OCI-LY3 (cell line): ENCODE results near the gene LNPEP.

Source experiments
- H2AFZ ChIP-seq: fragments of 200-600, 300-600 bp; shearing (Covaris generic); 2 replicates; pipeline ENCODE4 v1.6.0; 2014; ENCODE audit warnings: antibody characterized with exemption, low read depth, low read length
- H3K27ac ChIP-seq: fragments of 200-600, 300-600 bp; sonication (generic); 2 replicates; pipeline ENCODE4 v1.5.1; 2014; ENCODE audit warnings: mild to moderate bottlenecking, low read length, moderate library complexity, mixed read lengths
- H3K27me3 ChIP-seq: fragments of 200-600, 300-600 bp; sonication (generic); 2 replicates; pipeline ENCODE4 v1.6.1; 2014; ENCODE audit warnings: low read depth, low read length, mixed read lengths
- H3K36me3 ChIP-seq: fragments of 200-600, 300-600 bp; sonication (generic); replicated peaks from 2 replicates; pipeline ENCODE3; 2014; ENCODE audit warnings: low read depth, low read length, mixed read lengths
- H3K4me1 ChIP-seq: fragments of 300-600, 200-600 bp; sonication (generic); 2 replicates; pipeline ENCODE4 v1.6.1; 2014; ENCODE audit warnings: low read length, mixed read lengths
- H3K4me2 ChIP-seq: fragments of 200-600, 300-600 bp; sonication (generic); 2 replicates; pipeline ENCODE4 v1.6.1; 2014; ENCODE audit warnings: low read length, mixed read lengths
- H3K4me3 ChIP-seq: fragments of 300-600, 200-600 bp; sonication (generic); 2 replicates; pipeline ENCODE4 v1.5.1; 2014; ENCODE audit warnings: antibody characterized with exemption, mild to moderate bottlenecking, low read length, moderate library complexity
- H3K79me2 ChIP-seq: fragments of 300-600, 200-600 bp; shearing (Covaris generic); 2 replicates; pipeline ENCODE4 v1.6.1; 2014; ENCODE audit warnings: mild to moderate bottlenecking, low read length, mixed read lengths
- H3K9ac ChIP-seq: fragments of 300-600, 200-600 bp; shearing (Covaris generic); 2 replicates; pipeline ENCODE4 v1.6.0; 2014; ENCODE audit warnings: mild to moderate bottlenecking, low read length, moderate library complexity
- H3K9me3 ChIP-seq: fragments of 200-600, 300-600 bp; shearing (Covaris generic); 2 replicates; pipeline ENCODE4 v1.6.1; 2014; ENCODE audit warnings: low read length, mixed read lengths; ENCODE audit not compliant: insufficient read depth
- H4K20me1 ChIP-seq: fragments of 200-600, 300-600 bp; sonication (generic); 2 replicates; pipeline ENCODE4 v1.6.1; 2016; ENCODE audit warnings: low read length, mixed read lengths; ENCODE audit not compliant: insufficient read depth
- EZH2phosphoT487 ChIP-seq: fragments of 200-600 bp; shearing (Covaris generic); IDR thresholded peaks from 2 replicates; pipeline ENCODE4 v1.6.1; 2018; ENCODE audit warnings: antibody characterized with exemption, mixed run types, low read depth
- TF ChIP-seq, protein P1 (sequence below): fragments of 200-600, 300-600 bp; sonication (generic); IDR thresholded peaks from 2 replicates; pipeline ENCODE4 v1.5.1; 2014; ENCODE audit warnings: antibody characterized with exemption, low read length, low read depth

The LNPEP gene

DNA sequence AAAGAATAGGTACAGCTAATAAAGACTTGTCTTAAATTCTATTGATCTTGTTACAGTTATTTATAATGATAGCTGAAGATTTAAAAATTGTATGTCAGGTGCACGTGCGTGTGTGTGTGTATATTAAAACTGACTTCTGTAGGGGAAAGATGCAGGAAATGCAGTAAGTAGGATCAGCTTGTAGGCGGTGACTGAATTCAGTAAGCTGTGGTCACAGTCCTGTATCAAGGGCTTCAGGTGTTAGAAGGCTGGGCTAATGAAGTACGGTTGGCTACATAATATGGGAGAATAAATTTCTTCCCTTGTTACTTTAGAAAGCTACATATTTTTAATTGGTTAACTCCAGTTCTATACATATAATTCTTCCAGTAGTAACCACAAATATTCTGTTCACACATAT is 54.2 kb downstream of the LNPEP start:
- Histone ChIP-seq H3K4me3 (no peak overlapping the region), H3K27ac (no peak overlapping the region), H3K36me3 (peaks cover 23% of the 10 kb centered on the region), H3K4me1 (no peaks in the 10 kb centered on the region), H3K9ac (no peak overlapping the region), H2AFZ (no peak overlapping the region), H4K20me1 (no peaks in the 10 kb centered on the region), H3K9me3 (no peaks in the 10 kb centered on the region), H3K4me2 (no peak overlapping the region), H3K27me3 (no peaks in the 10 kb centered on the region), H3K79me2 (no peaks in the 10 kb centered on the region)
- no peak for TF ChIP-seq EZH2phosphoT487
- TF ChIP-seq, protein P1, sequence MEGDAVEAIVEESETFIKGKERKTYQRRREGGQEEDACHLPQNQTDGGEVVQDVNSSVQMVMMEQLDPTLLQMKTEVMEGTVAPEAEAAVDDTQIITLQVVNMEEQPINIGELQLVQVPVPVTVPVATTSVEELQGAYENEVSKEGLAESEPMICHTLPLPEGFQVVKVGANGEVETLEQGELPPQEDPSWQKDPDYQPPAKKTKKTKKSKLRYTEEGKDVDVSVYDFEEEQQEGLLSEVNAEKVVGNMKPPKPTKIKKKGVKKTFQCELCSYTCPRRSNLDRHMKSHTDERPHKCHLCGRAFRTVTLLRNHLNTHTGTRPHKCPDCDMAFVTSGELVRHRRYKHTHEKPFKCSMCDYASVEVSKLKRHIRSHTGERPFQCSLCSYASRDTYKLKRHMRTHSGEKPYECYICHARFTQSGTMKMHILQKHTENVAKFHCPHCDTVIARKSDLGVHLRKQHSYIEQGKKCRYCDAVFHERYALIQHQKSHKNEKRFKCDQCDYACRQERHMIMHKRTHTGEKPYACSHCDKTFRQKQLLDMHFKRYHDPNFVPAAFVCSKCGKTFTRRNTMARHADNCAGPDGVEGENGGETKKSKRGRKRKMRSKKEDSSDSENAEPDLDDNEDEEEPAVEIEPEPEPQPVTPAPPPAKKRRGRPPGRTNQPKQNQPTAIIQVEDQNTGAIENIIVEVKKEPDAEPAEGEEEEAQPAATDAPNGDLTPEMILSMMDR, result no peak

GRCh38 chr5:96991708-96992107 is 55.8 kb downstream of the LNPEP start:
- peaks cover 20% of the 10 kb centered on the region for H3K36me3 ChIP-seq
- TF ChIP-seq EZH2phosphoT487, result no peak
- TF ChIP-seq, protein P1, result no peak
- no peak overlapping the region for H3K4me3 ChIP-seq
- H3K4me1 ChIP-seq, result no peaks in the 10 kb centered on the region
- no peak overlapping the region for H3K27ac ChIP-seq
- no peak overlapping the region for H3K4me2 ChIP-seq
- no peak overlapping the region for H3K9ac ChIP-seq
- H3K9me3 ChIP-seq, result no peaks in the 10 kb centered on the region
- no peaks in the 10 kb centered on the region for H3K27me3 ChIP-seq
- no peaks in the 10 kb centered on the region for H4K20me1 ChIP-seq
- no peaks in the 10 kb centered on the region for H3K79me2 ChIP-seq
- no peak overlapping the region for H2AFZ ChIP-seq

GRCh38 chr5:96993760-96994159 is 57.9 kb downstream of the LNPEP start:
- Histone ChIP-seq H2AFZ (no peak overlapping the region), H3K9me3 (no peaks in the 10 kb centered on the region), H3K4me1 (no peaks in the 10 kb centered on the region), H4K20me1 (no peaks in the 10 kb centered on the region), H3K27me3 (no peaks in the 10 kb centered on the region), H3K36me3 (peaks cover 24% of the 10 kb centered on the region), H3K4me3 (no peak overlapping the region), H3K9ac (no peak overlapping the region), H3K4me2 (no peak overlapping the region), H3K27ac (no peak overlapping the region), H3K79me2 (no peaks in the 10 kb centered on the region)
- TF ChIP-seq, protein P1, result no peak
- TF ChIP-seq EZH2phosphoT487, result no peak

DNA sequence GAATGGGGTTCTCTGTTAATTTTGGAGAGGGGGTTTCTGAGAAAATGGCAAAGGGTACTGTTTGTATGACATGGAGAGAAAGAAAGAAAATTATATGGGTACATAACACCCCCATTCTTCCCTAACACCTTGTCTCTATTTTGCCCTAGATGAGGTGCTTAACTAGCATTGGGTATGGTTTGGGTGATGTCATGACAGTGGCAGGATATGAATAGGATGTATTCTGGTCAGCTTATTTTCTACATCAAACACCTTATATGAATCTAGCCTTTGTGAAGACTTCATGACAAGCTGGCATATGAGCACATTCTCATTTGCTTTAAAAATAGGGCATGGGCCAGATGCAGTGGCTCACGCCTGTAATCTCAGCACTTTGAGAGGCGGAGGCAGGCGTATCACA is 58.6 kb downstream of the LNPEP start:
- Histone ChIP-seq H3K36me3 (peaks cover 23% of the 10 kb centered on the region), H3K4me1 (no peaks in the 10 kb centered on the region), H3K9me3 (no peaks in the 10 kb centered on the region), H3K27me3 (no peaks in the 10 kb centered on the region), H2AFZ (no peak overlapping the region), H3K27ac (no peak overlapping the region), H3K9ac (no peak overlapping the region), H4K20me1 (no peaks in the 10 kb centered on the region), H3K79me2 (no peaks in the 10 kb centered on the region), H3K4me2 (no peak overlapping the region), H3K4me3 (no peak overlapping the region)
- TF ChIP-seq EZH2phosphoT487, result no peak
- TF ChIP-seq, protein P1, result no peak
